H9 (cell line): ENCODE results near the gene CABYR. TPM values are rescaled to one million over a fixed set of nuclear protein-coding genes. Genes with fewer than 3 reads are reported as not detected.

Source experiments
- DNase-seq: peaks from one replicate; pipeline ENCODE4 v3.0.0-alpha.2; 2017
- H2AFZ ChIP-seq: one replicate; pipeline ENCODE4 v1.6.1; 2013; ENCODE audit warnings: mild to moderate bottlenecking, low read length, control low read depth, moderate library complexity
- H2AK5ac ChIP-seq: 2 replicates; pipeline ENCODE4 v1.6.1; 2013; ENCODE audit warnings: low read length, control low read depth, mixed read lengths; ENCODE audit not compliant: insufficient read length
- H2BK120ac ChIP-seq: one replicate; pipeline ENCODE4 v1.6.1; 2013; ENCODE audit warnings: low read depth, mild to moderate bottlenecking, low read length, control low read depth, inconsistent platforms; ENCODE audit not compliant: poor library complexity, severe bottlenecking
- H2BK12ac ChIP-seq: 2 replicates; pipeline ENCODE4 v1.6.1; 2013; ENCODE audit warnings: low read length, control low read depth, mixed read lengths, low read depth; ENCODE audit not compliant: insufficient read length
- H2BK15ac ChIP-seq: 2 replicates; pipeline ENCODE4 v1.6.1; 2013; ENCODE audit warnings: low read depth, low read length, control low read depth
- H2BK20ac ChIP-seq: one replicate; pipeline ENCODE4 v1.6.1; 2013; ENCODE audit warnings: low read depth, mild to moderate bottlenecking, low read length, control low read depth, inconsistent platforms; ENCODE audit not compliant: poor library complexity, severe bottlenecking
- H2BK5ac ChIP-seq: 2 replicates; pipeline ENCODE4 v1.6.1; 2013; ENCODE audit warnings: low read length, control low read depth, mixed read lengths; ENCODE audit not compliant: insufficient read length
- H3K14ac ChIP-seq: 2 replicates; pipeline ENCODE4 v1.6.1; 2013; ENCODE audit warnings: low read length, control low read depth; ENCODE audit not compliant: insufficient read depth
- H3K18ac ChIP-seq: 2 replicates; pipeline ENCODE4 v1.6.1; 2013; ENCODE audit warnings: low read depth, mild to moderate bottlenecking, mixed read lengths, low read length, control low read depth; ENCODE audit not compliant: insufficient read length
- H3K23ac ChIP-seq: 2 replicates; pipeline ENCODE4 v1.6.1; 2013; ENCODE audit warnings: low read length, control low read depth, mixed read lengths, low read depth; ENCODE audit not compliant: insufficient read length
- H3K23me2 ChIP-seq: 2 replicates; pipeline ENCODE4 v1.6.1; 2013; ENCODE audit warnings: low read depth, mild to moderate bottlenecking, mixed read lengths, low read length, control low read depth; ENCODE audit not compliant: insufficient read length, poor library complexity, severe bottlenecking
- H3K27ac ChIP-seq: 2 replicates; pipeline ENCODE4 v1.5.1; 2013; ENCODE audit warnings: low read length, control low read depth, mixed read lengths, low read depth; ENCODE audit not compliant: insufficient read length
- H3K27me3 ChIP-seq: 2 replicates; pipeline ENCODE4 v1.6.1; 2013; ENCODE audit warnings: low read length, control low read depth, inconsistent platforms; ENCODE audit not compliant: insufficient read depth
- H3K4ac ChIP-seq: 2 replicates; pipeline ENCODE4 v1.6.1; 2013; ENCODE audit warnings: low read depth, mild to moderate bottlenecking, control low read depth, inconsistent platforms, low read length, moderate library complexity
- H3K4me1 ChIP-seq: 2 replicates; pipeline ENCODE4 v1.6.1; 2013; ENCODE audit warnings: low read length, control low read depth, inconsistent platforms; ENCODE audit not compliant: insufficient read depth
- H3K4me2 ChIP-seq: 2 replicates; pipeline ENCODE4 v1.6.1; 2013; ENCODE audit warnings: low read length, control low read depth, mixed read lengths; ENCODE audit not compliant: insufficient read length, insufficient read depth
- H3K56ac ChIP-seq: 2 replicates; pipeline ENCODE4 v1.6.1; 2013; ENCODE audit warnings: low read depth, mild to moderate bottlenecking, mixed read lengths, low read length, control low read depth; ENCODE audit not compliant: insufficient read length
- H3K79me1 ChIP-seq: 2 replicates; pipeline ENCODE4 v1.6.1; 2013; ENCODE audit warnings: low read depth, mild to moderate bottlenecking, moderate library complexity, low read length, control low read depth, inconsistent platforms; ENCODE audit not compliant: insufficient read depth, poor library complexity, severe bottlenecking
- H3K79me2 ChIP-seq: 2 replicates; pipeline ENCODE4 v1.6.1; 2013; ENCODE audit warnings: low read length, control low read depth, inconsistent platforms; ENCODE audit not compliant: insufficient read depth
- H3K9ac ChIP-seq: 2 replicates; pipeline ENCODE4 v1.6.1; 2013; ENCODE audit warnings: low read length, control low read depth, mixed read lengths; ENCODE audit not compliant: insufficient read length; ENCODE audit errors: extremely low read depth
- H3K9me3 ChIP-seq: one replicate; pipeline ENCODE4 v1.6.1; 2013; ENCODE audit warnings: low read depth, low read length, inconsistent platforms; ENCODE audit not compliant: control insufficient read depth
- H3T11ph ChIP-seq: one replicate; pipeline ENCODE4 v1.6.1; 2013; ENCODE audit warnings: mild to moderate bottlenecking, low read length, control low read depth, inconsistent platforms
- H4K20me1 ChIP-seq: one replicate; pipeline ENCODE4 v1.6.1; 2013; ENCODE audit not compliant: control insufficient read depth, insufficient read length, insufficient read depth
- H4K5ac ChIP-seq: 2 replicates; pipeline ENCODE4 v1.6.1; 2013; ENCODE audit warnings: low read depth, mild to moderate bottlenecking, mixed read lengths, low read length, control low read depth; ENCODE audit not compliant: insufficient read length
- H4K8ac ChIP-seq: replicated peaks from 2 replicates; pipeline ENCODE4 v1.6.1; 2013; ENCODE audit warnings: low read length, control low read depth, mixed read lengths, low read depth; ENCODE audit not compliant: insufficient read length
- H4K91ac ChIP-seq: 2 replicates; pipeline ENCODE4 v1.6.1; 2013; ENCODE audit warnings: low read depth, mild to moderate bottlenecking, moderate library complexity, mixed read lengths, low read length, control low read depth; ENCODE audit not compliant: insufficient read length
- H3K27ac Mint-ChIP-seq, 3 experiments: 2 replicates in 2 of 3; 3 replicates in 1 of 3; pipeline ENCODE4 v1.8.0; 2020 to 2021; ENCODE audit warnings: mixed read lengths in 3 of 3, mild to moderate bottlenecking in 1 of 3, moderate library complexity in 1 of 3
- H3K27me3 Mint-ChIP-seq: 2 replicates; pipeline ENCODE4 v1.8.0; 2021; ENCODE audit warnings: low read depth, mild to moderate bottlenecking, moderate library complexity, mixed read lengths
- H3K36me3 Mint-ChIP-seq, 3 experiments: 2 replicates in 2 of 3; 3 replicates in 1 of 3; pipeline ENCODE4 v1.8.0; 2020 to 2021; ENCODE audit warnings: low read depth in 3 of 3, mixed read lengths in 3 of 3; ENCODE audit not compliant: insufficient read depth in 1 of 3
- H3K4me1 Mint-ChIP-seq, 2 experiments: 2 replicates each; pipeline ENCODE4 v1.8.0; 2020; ENCODE audit warnings: mixed read lengths in 2 of 2
- H3K4me3 Mint-ChIP-seq, 2 experiments: 2 replicates in 1 of 2; 3 replicates in 1 of 2; pipeline ENCODE4 v1.8.0; 2020 to 2021; ENCODE audit warnings: mild to moderate bottlenecking in 2 of 2, mixed read lengths in 2 of 2, moderate library complexity in 1 of 2
- H3K9me3 Mint-ChIP-seq, 2 experiments: 2 replicates in 1 of 2; 3 replicates in 1 of 2; pipeline ENCODE4 v1.8.0; 2020; ENCODE audit warnings: mild to moderate bottlenecking in 2 of 2, mixed read lengths in 2 of 2, moderate library complexity in 1 of 2
- CTCF ChIP-seq: fragments of 200-600 bp; sonication (generic); conservative IDR thresholded peaks from 3 replicates; pipeline ENCODE4 v1.8.0; 2021; ENCODE audit warnings: antibody characterized with exemption, mild to moderate bottlenecking
- WGBS: extraction: QIAGEN DNeasy Blood & Tissue Kit; methylation state at CpG from one replicate; pipeline ENCODE4 v1.1.7; 2013; ENCODE audit warnings: missing lambda C conversion rate, low lambda C conversion rate, mixed read lengths; ENCODE audit not compliant: insufficient read length; ENCODE audit errors: extremely low coverage; 5-methylcytosine and 5-hydroxymethylcytosine counted together
- total RNA-seq: library from RNA; stranded (reverse); gene quantifications from 2 replicates; pipeline ENCODE4 v1.2.1, GENCODE V29; 2021

The CABYR gene
- total RNA-seq, 1 experiment from 2014 or later = 13.6 TPM

GRCh38 chr18:24138409-24138788, 463 bp upstream of the CABYR start:
- H3K36me3 Mint-ChIP-seq = peaks cover 2 to 5% (median 4%) of the 10 kb centered on the region in 3 experiments; a peak in 6 of 7 replicates
- no peak overlapping the region for H4K5ac ChIP-seq
- H3K4me1 ChIP-seq = peaks cover 7% of the 10 kb centered on the region; the same call in 1 of the 2 replicates
- no peak overlapping the region for H4K91ac ChIP-seq
- no peak overlapping the region for H3K56ac ChIP-seq
- H4K20me1 ChIP-seq = no peaks in the 10 kb centered on the region
- H3K27ac Mint-ChIP-seq = peak overlapping the region; percentile 27 to 95 (median 56); a peak in 4 of 7 replicates
- H3K14ac ChIP-seq = no peak overlapping the region; the same call in 1 of the 2 replicates
- H3K27ac ChIP-seq = peak overlapping the region; percentile 86
- no peak overlapping the region for H3K23ac ChIP-seq
- H3K27me3 Mint-ChIP-seq = no peaks in the 10 kb centered on the region
- no peak overlapping the region for H2AFZ ChIP-seq
- H2BK120ac ChIP-seq = no peak overlapping the region
- peak overlapping the region; percentile 53 for H3K4me2 ChIP-seq
- no peaks in the 10 kb centered on the region for H3K79me2 ChIP-seq
- H3K79me1 ChIP-seq = no peaks in the 10 kb centered on the region
- H2AK5ac ChIP-seq = no peak overlapping the region
- H3K18ac ChIP-seq = peak overlapping the region; percentile 6
- TF ChIP-seq CTCF = no peak
- no peak overlapping the region for H2BK12ac ChIP-seq
- no peak overlapping the region for H3K4ac ChIP-seq
- no peak for DNase-seq
- no peaks in the 10 kb centered on the region for H3K27me3 ChIP-seq
- H3K9ac ChIP-seq = no peak overlapping the region
- peaks cover 25 to 30% of the 10 kb centered on the region in 2 experiments for H3K4me1 Mint-ChIP-seq
- H3T11ph ChIP-seq = no peak overlapping the region
- H3K23me2 ChIP-seq = peaks cover 3% of the 10 kb centered on the region
- no CpG with 5 or more reads among the region's 7 CpGs for WGBS
- no peak overlapping the region for H4K8ac ChIP-seq
- peaks cover 2 to 4% of the 10 kb centered on the region in 2 experiments; a peak in 3 of 5 replicates for H3K9me3 Mint-ChIP-seq
- H2BK5ac ChIP-seq = no peak overlapping the region
- no peaks in the 10 kb centered on the region for H3K9me3 ChIP-seq
- no peak overlapping the region for H2BK15ac ChIP-seq
- peak overlapping the region; percentile 81 to 84 for H3K4me3 Mint-ChIP-seq
- H2BK20ac ChIP-seq = no peak overlapping the region
